ENCODE data around the gene GARIN5A. TPM values are rescaled to one million over a fixed set of nuclear protein-coding genes. Genes with fewer than 3 reads are reported as not detected.

GARIN5A gene
- total RNA-seq, 1 donor from 2014 or later = not detected

DNA sequence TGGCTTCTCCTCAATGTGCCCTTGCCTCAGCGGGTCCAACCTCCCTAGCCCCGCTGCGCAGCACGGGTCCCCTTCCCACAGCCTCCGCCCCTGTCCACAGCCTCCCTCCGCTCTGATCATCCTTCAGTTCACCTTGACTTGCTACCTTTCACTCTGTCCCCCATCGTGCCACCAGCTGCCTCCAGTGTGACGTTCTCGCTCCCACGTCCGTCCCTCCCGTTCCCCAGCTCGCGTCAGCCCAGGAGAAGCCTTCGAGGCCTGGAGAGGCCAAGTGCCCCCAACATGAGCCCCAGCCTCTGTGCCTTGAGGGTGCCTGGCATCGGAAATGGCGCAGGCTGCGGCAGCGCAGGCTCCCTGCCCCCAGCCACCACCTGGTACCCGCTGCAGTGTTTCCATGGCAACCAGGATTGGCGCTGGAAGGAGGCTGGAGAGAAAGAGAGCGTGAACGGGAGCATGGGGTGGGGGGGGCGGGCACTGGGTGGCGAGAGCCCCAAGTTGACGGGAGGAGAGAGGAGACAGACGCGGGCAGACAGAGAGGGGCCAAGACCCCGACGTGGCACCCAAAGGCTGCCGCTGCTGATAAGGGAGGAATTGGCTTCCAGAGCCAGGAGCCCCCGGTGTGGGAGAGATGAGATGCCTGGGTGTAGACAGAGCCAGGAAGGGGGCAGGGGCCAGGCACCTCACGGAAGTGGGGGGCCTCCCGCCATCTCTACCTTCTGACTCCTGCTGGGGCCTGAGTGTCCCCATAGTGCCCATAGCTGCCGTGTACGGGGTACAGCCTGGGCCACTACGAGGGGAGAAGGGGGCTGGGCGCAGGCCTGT is 37.9 kb upstream of the GARIN5A start:
- no peaks in the 10 kb centered on the region for H3K36me3 ChIP-seq
- no peak for DNase-seq (ENCODE audit: extremely low spot score in 2 of 2)
- TF ChIP-seq, protein P1, sequence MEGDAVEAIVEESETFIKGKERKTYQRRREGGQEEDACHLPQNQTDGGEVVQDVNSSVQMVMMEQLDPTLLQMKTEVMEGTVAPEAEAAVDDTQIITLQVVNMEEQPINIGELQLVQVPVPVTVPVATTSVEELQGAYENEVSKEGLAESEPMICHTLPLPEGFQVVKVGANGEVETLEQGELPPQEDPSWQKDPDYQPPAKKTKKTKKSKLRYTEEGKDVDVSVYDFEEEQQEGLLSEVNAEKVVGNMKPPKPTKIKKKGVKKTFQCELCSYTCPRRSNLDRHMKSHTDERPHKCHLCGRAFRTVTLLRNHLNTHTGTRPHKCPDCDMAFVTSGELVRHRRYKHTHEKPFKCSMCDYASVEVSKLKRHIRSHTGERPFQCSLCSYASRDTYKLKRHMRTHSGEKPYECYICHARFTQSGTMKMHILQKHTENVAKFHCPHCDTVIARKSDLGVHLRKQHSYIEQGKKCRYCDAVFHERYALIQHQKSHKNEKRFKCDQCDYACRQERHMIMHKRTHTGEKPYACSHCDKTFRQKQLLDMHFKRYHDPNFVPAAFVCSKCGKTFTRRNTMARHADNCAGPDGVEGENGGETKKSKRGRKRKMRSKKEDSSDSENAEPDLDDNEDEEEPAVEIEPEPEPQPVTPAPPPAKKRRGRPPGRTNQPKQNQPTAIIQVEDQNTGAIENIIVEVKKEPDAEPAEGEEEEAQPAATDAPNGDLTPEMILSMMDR (IDR thresholded peaks at IDR 0.05) = no peak
- TF ChIP-seq POLR2AphosphoS5 (IDR thresholded peaks at IDR 0.05; ENCODE audit: insufficient read depth in 1 of 2, low read depth in 1 of 2) (no peak), POLR2A (IDR thresholded peaks at IDR 0.05) (no peak)
- H3K4me3 ChIP-seq = no peak overlapping the region
- intact Hi-C loops (cut with DNase I) = no loop called here
- H3K4me1 ChIP-seq = peaks cover 10% of the 10 kb centered on the region
- H3K27me3 ChIP-seq = no peaks in the 10 kb centered on the region
- H3K27ac ChIP-seq = no peak overlapping the region
- H3K9me3 ChIP-seq = no peaks in the 10 kb centered on the region

DNA sequence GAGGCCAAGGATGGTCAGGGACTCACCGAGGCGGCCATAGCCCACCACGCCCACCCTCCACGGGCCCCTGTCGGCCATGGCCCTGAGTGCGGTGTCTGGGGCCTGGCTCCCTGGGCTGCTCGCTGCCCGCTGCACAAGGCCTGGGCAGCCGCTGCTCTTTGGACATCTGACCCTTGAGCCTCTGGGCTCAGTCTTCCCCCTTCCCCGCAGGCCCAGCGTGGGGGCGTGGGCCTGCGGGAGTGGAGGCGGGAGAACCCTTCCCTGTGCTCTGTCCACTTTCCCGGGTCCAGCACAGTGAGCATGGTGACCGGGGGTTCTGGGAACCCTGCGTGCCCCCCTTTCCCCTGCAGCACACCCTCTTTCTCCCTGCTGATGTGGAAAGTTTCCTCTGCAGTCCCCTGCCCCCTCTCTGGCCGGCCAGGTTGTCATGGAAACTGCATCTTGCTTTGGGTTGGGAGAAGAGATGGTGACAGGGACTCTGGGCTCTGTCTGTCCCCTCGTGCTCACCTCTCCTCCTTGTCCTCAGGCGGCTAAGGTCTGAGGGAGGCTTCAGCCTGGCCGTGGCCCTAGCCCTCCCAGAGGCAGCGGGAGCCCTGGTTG is 37.2 kb upstream of the GARIN5A start, which contains the start of gene ASPDH:
Gene ASPDH (minus strand): TSS at position 168 of the 600 bp plus-strand sequence. CDS start 90 bp downstream, at position 78.
- no peak within 1 kb of the TSS for H3K27ac ChIP-seq
- H3K9me3 ChIP-seq = no peaks in the 10 kb centered on the region
- H3K4me1 ChIP-seq = peaks cover 10% of the 10 kb centered on the region
- no peaks in the 10 kb centered on the region for H3K36me3 ChIP-seq
- intact Hi-C loops (cut with DNase I) = no loop called here
- DNase-seq (ENCODE audit: extremely low spot score in 2 of 2) = peak in 1 of 2 donors; percentile 78
- H3K4me3 ChIP-seq = no peak within 1 kb of the TSS
- TF ChIP-seq POLR2A (IDR thresholded peaks at IDR 0.05) (no peak), POLR2AphosphoS5 (IDR thresholded peaks at IDR 0.05; ENCODE audit: insufficient read depth in 1 of 2, low read depth in 1 of 2) (no peak)
- TF ChIP-seq, protein P1 (IDR thresholded peaks at IDR 0.05) = no peak
- H3K27me3 ChIP-seq = no peaks in the 10 kb centered on the region

DNA sequence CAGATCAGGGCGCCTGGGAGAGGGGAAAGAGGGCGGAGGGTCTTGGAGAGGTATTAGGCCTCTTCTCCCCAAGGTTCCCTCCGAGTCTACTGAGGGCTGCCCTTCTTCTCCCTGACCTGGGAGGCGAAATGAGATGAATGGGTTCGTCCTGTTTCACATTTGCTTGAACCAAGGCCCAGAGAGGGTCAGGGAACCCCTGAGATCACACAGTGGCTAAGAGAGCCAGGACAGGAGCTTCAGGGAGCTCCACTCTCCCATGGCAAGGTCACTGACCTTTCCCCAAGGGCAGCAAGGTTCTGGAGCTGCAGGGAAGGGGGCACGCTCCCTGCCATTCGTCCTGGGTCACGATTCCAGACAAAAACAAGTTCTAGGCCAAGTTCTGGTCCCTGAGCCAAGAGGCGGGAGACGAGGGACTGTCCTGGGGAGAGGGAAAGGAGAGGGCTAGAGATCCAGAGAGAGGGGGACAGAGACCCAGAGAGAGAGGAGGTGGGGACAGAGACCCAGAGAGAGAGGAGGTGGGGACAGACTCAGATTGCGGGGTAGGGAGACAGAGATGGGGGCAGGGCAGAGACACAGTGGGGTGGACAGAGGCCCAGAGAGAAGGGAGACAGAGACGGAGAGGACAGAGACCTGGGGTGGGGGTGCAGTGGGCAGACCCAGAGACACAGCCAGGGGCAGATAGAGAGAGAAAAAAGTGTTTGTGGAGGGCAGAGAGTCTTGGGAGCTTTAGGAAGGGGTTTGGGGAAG is 36.5 kb upstream of the GARIN5A start:
- H3K27me3 ChIP-seq = no peaks in the 10 kb centered on the region
- no peaks in the 10 kb centered on the region for H3K9me3 ChIP-seq
- H3K4me1 ChIP-seq = peaks cover 10% of the 10 kb centered on the region
- intact Hi-C loops (cut with DNase I) = no loop called here
- TF ChIP-seq POLR2A (IDR thresholded peaks at IDR 0.05) (no peak), POLR2AphosphoS5 (IDR thresholded peaks at IDR 0.05; ENCODE audit: insufficient read depth in 1 of 2, low read depth in 1 of 2) (no peak)
- TF ChIP-seq, protein P1 (IDR thresholded peaks at IDR 0.05) = no peak
- no peak for DNase-seq (ENCODE audit: extremely low spot score in 2 of 2)
- H3K27ac ChIP-seq = no peak overlapping the region
- H3K4me3 ChIP-seq = no peak overlapping the region
- H3K36me3 ChIP-seq = no peaks in the 10 kb centered on the region

DNA sequence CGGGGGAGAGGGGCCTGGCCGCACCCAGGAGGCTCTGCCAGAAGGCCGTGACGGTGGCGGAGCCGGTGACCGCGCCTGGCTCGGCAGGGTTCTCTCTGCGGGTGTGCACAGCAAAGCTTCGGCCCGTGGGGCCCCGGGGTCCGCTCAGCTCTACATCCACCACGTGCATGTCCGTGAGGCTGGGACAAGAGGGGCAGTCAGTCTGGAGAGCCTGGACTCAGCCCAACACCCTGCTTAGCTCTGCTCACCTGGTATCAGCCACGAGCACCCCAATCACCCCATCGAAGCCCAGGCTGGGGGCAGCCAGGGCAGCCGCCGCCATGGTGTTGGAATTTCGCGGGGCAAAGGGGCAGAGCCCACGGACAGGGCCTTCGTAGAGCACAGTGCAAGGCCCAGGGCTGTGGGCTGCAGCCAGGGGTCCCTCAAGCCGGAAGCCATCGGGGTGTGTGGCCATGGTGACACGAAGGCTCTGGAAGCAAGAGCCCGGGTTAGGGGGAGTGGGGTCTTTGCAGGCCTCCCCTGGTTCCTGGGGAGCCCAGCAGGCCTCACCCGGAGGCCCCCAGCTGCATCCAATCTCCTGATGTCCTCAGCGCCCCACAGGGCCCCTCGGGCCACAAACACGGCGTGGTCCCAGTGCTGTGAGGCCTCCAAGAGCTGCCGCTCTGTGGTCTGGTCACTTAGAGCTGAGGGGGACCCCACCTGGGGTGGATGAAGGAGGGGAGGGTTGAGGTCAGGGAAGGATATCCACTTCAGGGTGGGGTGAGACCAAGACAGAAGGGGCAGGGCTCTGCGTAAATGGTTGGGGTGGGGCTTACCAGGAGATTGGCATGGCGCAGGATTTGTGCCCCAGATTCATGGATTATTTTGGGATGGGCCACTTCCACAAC is 35.7 kb upstream of the GARIN5A start:
- H3K27me3 ChIP-seq = no peaks in the 10 kb centered on the region
- peak overlapping the region in 1 of 2 donors; percentile 64 for H3K4me3 ChIP-seq
- intact Hi-C loops (cut with DNase I) = no loop called here
- H3K36me3 ChIP-seq = no peaks in the 10 kb centered on the region
- H3K4me1 ChIP-seq = peaks cover 10% of the 10 kb centered on the region
- DNase-seq (ENCODE audit: extremely low spot score in 2 of 2) = no peak
- no peak overlapping the region for H3K27ac ChIP-seq
- no peaks in the 10 kb centered on the region for H3K9me3 ChIP-seq
- TF ChIP-seq POLR2A (IDR thresholded peaks at IDR 0.05) (no peak), POLR2AphosphoS5 (IDR thresholded peaks at IDR 0.05; ENCODE audit: insufficient read depth in 1 of 2, low read depth in 1 of 2) (no peak)
- TF ChIP-seq, protein P1 (IDR thresholded peaks at IDR 0.05) = no peak
